Esophagus muscularis mucosa (tissue), 4 donors: ENCODE results near the gene PTPRQ. TPM values are rescaled to one million over a fixed set of nuclear protein-coding genes. Genes with fewer than 3 reads are reported as not detected.

ENCODE experiments used
- DNase-seq: peaks from one replicate; pipeline ENCODE4 v3.0.0-alpha.2; 2017; ENCODE audit errors: extremely low spot score
- H3K27ac ChIP-seq, 4 donors: fragments of 200-600 bp; sonication (generic); replicated peaks in 1 of 4; 1 replicate in 3 of 4; 2 replicates in 1 of 4; pipeline ENCODE4 v1.5.1; 2016 to 2019; ENCODE audit warnings: mild to moderate bottlenecking in 1 of 4
- H3K27me3 ChIP-seq, 4 donors: fragments of 200-600 bp; sonication (generic); one replicate each; pipeline versions ENCODE4 v1.5.1 to v1.6.0; 2016 to 2019
- H3K36me3 ChIP-seq, 4 donors: fragments of 200-600 bp; sonication (generic); one replicate each; pipeline ENCODE4 v1.5.1; 2016 to 2019
- H3K4me1 ChIP-seq, 4 donors: fragments of 200-600 bp; sonication (generic); one replicate each; pipeline ENCODE4 v1.5.1; 2016 to 2019
- H3K4me3 ChIP-seq, 4 donors: fragments of 200-600 bp; sonication (generic); 1 replicate in 2 of 4; 2 replicates in 2 of 4; pipeline ENCODE4 v1.5.1; 2016 to 2019; ENCODE audit warnings: mild to moderate bottlenecking in 4 of 4, moderate library complexity in 1 of 4
- H3K9me3 ChIP-seq, 4 donors: fragments of 200-600 bp; sonication (generic); 1 replicate in 3 of 4; 2 replicates in 1 of 4; pipeline ENCODE4 v1.5.1; 2016 to 2019
- EP300 ChIP-seq: sonication (generic); formaldehyde crosslinking; IDR thresholded peaks from one replicate; pipeline ENCODE4 v1.6.1; 2017; ENCODE audit warnings: antibody characterized with exemption
- POLR2A ChIP-seq: fragments of 450-650 bp; IDR thresholded peaks from one replicate; pipeline ENCODE4 v1.6.1; 2017; ENCODE audit warnings: antibody characterized with exemption, moderate library complexity, mild to moderate bottlenecking, low read depth
- POLR2AphosphoS5 ChIP-seq, 2 donors: sonication (generic); formaldehyde crosslinking; IDR thresholded peaks; one replicate each; pipeline ENCODE4 v1.6.1; 2017; ENCODE audit warnings: antibody characterized with exemption in 2 of 2
- WGBS: methylation state at CpG from one replicate; pipeline ENCODE4 v1.1.5; 2018; 5-methylcytosine and 5-hydroxymethylcytosine counted together
- intact Hi-C: fragments of 100-400 bp; cut with DNase I; formaldehyde crosslinking; loops from one replicate; pipeline ENCODE4 v1.15.1; 2023
- total RNA-seq, 4 donors: library from RNA; depleted of rRNA; stranded (reverse); fragments of >200 nt; gene quantifications; one replicate each; pipeline versions ENCODE4 v1.1.0 to v1.2.1, GENCODE V29; 2016
- TF ChIP-seq, protein P1 (sequence below), 3 experiments: fragments of 200-600 bp in 2 of 3; fragments of 450-650 bp in 1 of 3; sonication (generic) in 2 of 3; IDR thresholded peaks; one replicate each; pipeline ENCODE4 v1.5.1; 2017 to 2019; ENCODE audit warnings: antibody characterized with exemption in 3 of 3, mild to moderate bottlenecking in 2 of 3, moderate library complexity in 1 of 3

Gene PTPRQ, protein sequence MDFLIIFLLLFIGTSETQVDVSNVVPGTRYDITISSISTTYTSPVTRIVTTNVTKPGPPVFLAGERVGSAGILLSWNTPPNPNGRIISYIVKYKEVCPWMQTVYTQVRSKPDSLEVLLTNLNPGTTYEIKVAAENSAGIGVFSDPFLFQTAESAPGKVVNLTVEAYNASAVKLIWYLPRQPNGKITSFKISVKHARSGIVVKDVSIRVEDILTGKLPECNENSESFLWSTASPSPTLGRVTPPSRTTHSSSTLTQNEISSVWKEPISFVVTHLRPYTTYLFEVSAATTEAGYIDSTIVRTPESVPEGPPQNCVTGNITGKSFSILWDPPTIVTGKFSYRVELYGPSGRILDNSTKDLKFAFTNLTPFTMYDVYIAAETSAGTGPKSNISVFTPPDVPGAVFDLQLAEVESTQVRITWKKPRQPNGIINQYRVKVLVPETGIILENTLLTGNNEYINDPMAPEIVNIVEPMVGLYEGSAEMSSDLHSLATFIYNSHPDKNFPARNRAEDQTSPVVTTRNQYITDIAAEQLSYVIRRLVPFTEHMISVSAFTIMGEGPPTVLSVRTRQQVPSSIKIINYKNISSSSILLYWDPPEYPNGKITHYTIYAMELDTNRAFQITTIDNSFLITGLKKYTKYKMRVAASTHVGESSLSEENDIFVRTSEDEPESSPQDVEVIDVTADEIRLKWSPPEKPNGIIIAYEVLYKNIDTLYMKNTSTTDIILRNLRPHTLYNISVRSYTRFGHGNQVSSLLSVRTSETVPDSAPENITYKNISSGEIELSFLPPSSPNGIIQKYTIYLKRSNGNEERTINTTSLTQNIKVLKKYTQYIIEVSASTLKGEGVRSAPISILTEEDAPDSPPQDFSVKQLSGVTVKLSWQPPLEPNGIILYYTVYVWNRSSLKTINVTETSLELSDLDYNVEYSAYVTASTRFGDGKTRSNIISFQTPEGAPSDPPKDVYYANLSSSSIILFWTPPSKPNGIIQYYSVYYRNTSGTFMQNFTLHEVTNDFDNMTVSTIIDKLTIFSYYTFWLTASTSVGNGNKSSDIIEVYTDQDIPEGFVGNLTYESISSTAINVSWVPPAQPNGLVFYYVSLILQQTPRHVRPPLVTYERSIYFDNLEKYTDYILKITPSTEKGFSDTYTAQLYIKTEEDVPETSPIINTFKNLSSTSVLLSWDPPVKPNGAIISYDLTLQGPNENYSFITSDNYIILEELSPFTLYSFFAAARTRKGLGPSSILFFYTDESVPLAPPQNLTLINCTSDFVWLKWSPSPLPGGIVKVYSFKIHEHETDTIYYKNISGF (N-terminal part only)
- total RNA-seq: 10 to 100 TPM in 1 of 4 donors, 1 to 10 TPM in 3; 2.0 to 13.7 (median 4.6) TPM

DNA sequence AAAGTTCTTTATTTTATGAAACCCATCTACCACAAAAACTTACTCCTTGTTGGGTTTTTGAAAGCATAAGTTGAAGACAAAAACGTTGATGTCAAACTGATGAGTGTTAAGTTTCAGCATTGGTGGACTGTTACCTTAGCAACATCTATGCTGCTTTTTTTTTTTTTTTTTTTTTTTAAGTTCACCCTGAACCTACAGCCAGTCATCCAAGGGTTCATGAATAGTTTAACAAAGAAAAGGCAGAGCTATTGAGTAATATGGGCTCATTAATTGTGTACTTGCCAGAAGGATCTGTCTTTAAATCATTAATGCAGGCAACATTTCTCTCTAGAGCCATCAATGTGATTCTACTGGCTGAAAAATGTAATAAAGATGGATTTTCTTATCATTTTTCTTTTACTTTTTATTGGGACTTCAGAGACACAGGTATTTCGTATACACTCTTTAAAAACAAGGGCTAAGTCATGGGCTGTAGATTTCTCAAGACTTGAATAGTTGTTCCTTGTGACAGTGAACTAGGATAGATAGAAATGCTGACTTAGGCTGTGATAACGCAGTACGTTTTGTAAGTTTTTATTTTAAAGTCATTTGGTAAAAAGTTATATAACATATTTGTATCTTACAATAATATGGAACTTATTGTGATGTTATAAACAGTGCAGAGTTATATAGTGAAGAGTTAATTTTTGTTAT, at the start of gene PTPRQ:
Gene PTPRQ (plus strand): TSS at position 262 of the 693 bp plus-strand sequence. CDS start 111 bp downstream, at position 373.
- peaks cover 0 to 25% (median 22%) of the 10 kb centered on the region in 4 donors for H3K4me1 ChIP-seq
- no peaks in the 10 kb centered on the region for H3K36me3 ChIP-seq
- H3K27me3 ChIP-seq: no peaks in the 10 kb centered on the region
- peak within 1 kb of the TSS in 3 of 4 donors; percentile 30 to 45 (median 42) for H3K4me3 ChIP-seq
- peak within 1 kb of the TSS; percentile 20 to 68 (median 32) for H3K27ac ChIP-seq
- no peaks in the 10 kb centered on the region for H3K9me3 ChIP-seq
- DNase-seq: no peak
- TF ChIP-seq POLR2AphosphoS5 (IDR thresholded peaks at IDR 0.05) (no peak), POLR2A (no peak), EP300 (no peak)
- TF ChIP-seq, protein P1, sequence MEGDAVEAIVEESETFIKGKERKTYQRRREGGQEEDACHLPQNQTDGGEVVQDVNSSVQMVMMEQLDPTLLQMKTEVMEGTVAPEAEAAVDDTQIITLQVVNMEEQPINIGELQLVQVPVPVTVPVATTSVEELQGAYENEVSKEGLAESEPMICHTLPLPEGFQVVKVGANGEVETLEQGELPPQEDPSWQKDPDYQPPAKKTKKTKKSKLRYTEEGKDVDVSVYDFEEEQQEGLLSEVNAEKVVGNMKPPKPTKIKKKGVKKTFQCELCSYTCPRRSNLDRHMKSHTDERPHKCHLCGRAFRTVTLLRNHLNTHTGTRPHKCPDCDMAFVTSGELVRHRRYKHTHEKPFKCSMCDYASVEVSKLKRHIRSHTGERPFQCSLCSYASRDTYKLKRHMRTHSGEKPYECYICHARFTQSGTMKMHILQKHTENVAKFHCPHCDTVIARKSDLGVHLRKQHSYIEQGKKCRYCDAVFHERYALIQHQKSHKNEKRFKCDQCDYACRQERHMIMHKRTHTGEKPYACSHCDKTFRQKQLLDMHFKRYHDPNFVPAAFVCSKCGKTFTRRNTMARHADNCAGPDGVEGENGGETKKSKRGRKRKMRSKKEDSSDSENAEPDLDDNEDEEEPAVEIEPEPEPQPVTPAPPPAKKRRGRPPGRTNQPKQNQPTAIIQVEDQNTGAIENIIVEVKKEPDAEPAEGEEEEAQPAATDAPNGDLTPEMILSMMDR (IDR thresholded peaks at IDR 0.05): no peak
- intact Hi-C loops: no loop called here
- 67% methylated on average over 4 of the region's 4 CpGs for WGBS

DNA sequence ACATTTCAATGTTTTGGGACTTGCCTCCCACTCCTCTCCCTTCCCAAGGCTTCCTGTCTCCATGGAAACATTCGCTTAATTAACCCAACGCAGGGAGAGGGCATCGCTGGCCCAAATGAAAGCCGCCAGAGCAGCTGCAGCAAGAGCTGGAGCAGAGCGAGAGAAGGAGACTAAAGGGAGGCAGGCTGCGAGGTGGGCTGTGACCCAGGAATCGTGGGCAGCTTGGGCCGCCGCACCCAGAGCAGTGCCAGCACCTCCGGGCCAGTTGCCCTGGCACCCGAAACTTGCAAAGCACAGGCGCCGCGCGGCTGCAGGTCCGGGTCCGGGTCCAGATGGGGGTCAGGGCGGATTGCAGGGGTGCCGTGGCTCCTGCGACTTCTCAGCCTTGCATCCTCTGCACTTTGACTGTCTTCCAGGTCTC, 43.5 kb upstream of the PTPRQ start:
- Histone ChIP-seq H3K9me3 (no peaks in the 10 kb centered on the region), H3K36me3 (no peaks in the 10 kb centered on the region), H3K27me3 (peaks cover 0 to 6% (median 0%) of the 10 kb centered on the region in 4 donors), H3K4me3 (peak overlapping the region; percentile 37 to 50 (median 43)), H3K27ac (no peak overlapping the region), H3K4me1 (peaks cover 0 to 7% (median 0%) of the 10 kb centered on the region in 4 donors)
- 32% methylated on average over 20 of the region's 20 CpGs for WGBS
- no peak for DNase-seq
- TF ChIP-seq EP300: no peak
- TF ChIP-seq POLR2A: no peak
- TF ChIP-seq, protein P1 (IDR thresholded peaks at IDR 0.05): no peak
- TF ChIP-seq POLR2AphosphoS5 (IDR thresholded peaks at IDR 0.05): no peak
- intact Hi-C loops: no loop called here

DNA sequence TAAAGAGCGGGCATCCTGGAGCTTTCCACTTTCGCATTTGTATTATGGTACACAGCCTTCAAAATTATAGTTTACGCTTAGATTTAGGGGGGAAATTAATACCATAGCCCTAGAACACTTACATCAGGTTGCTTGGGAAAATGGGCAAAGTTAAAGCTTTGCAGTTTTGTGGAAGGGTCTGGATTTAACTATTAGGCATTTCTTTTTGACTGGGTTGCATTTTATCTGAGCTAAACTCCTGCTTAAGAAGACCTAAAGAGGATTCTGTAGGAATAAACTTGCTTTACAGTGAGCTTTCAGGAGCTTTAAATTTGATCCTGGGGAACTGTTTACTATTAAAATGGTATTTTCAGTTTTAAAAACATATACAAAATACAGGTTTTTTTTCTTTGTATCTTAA, 42.8 kb upstream of the PTPRQ start:
- H3K4me3 ChIP-seq: peak overlapping the region in 2 of 4 donors; percentile 37 to 45
- no peak for DNase-seq
- peaks cover 0 to 7% (median 0%) of the 10 kb centered on the region in 4 donors for H3K4me1 ChIP-seq
- H3K9me3 ChIP-seq: no peaks in the 10 kb centered on the region
- TF ChIP-seq EP300: no peak
- TF ChIP-seq, protein P1 (IDR thresholded peaks at IDR 0.05): no peak
- peaks cover 0 to 6% (median 0%) of the 10 kb centered on the region in 4 donors for H3K27me3 ChIP-seq
- H3K27ac ChIP-seq: no peak overlapping the region
- WGBS: 90% methylated on average over 3 of the region's 3 CpGs
- H3K36me3 ChIP-seq: no peaks in the 10 kb centered on the region
- intact Hi-C loops: no loop called here

DNA sequence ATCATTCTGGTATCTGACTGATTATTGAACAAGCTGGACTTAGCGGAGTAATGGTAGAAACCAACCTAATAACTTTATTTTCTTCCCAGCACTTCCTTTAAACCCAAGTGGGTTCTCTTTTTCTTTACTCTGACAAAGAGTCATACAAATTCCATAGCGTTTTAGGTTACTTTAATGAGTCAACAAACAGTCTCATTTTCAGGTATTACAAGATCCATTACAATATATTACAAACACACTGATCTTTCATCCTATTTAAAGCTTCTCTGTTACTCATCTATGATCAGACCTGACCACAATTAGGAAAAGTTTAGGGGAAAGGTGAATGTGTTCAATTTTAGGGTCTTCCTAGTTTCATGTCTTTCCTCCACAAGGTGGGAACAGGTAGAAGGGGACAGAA, 39.4 kb upstream of the PTPRQ start:
- Histone ChIP-seq H3K9me3 (no peaks in the 10 kb centered on the region), H3K27ac (no peak overlapping the region), H3K4me1 (peaks cover 0 to 7% (median 0%) of the 10 kb centered on the region in 4 donors), H3K4me3 (no peak overlapping the region), H3K36me3 (no peaks in the 10 kb centered on the region), H3K27me3 (peaks cover 0 to 6% (median 0%) of the 10 kb centered on the region in 4 donors)
- TF ChIP-seq EP300 (no peak), POLR2AphosphoS5 (IDR thresholded peaks at IDR 0.05) (no peak), POLR2A (no peak)
- TF ChIP-seq, protein P1 (IDR thresholded peaks at IDR 0.05): no peak
- WGBS: 80% methylated on average over 2 of the region's 2 CpGs
- no peak for DNase-seq
- intact Hi-C loops: no loop called here
